Panc1 (cell line): ENCODE results near the gene PCDH7. TPM values are rescaled to one million over a fixed set of nuclear protein-coding genes. Genes with fewer than 3 reads are reported as not detected.

ENCODE experiments used
- ATAC-seq: fragments of 200-7000 bp; cut with Tn5 transposase; 2 replicates; pipeline ENCODE4 v1.9.1; 2020; ENCODE audit warnings: mild to moderate bottlenecking, moderate library complexity
- BruUV-seq: library from RNA; stranded (reverse); fragments of 400-500 nt; replicated peaks from 2 replicates; lab custom pipeline; 2021; lab: Mats Ljungman, UMichigan
- CTCF ChIA-PET: fragments of 300-600 bp; sonication (Branson Sonifier 250); formaldehyde crosslinking; loops from one replicate; lab custom pipeline; 2022; ENCODE audit warnings: antibody characterized with exemption; lab: Charles Lee
- POLR2A ChIA-PET: fragments of 300-600 bp; sonication (Branson Sonifier 250); formaldehyde crosslinking; loops from one replicate; lab custom pipeline; 2022; ENCODE audit warnings: antibody characterized with exemption; lab: Charles Lee
- DNase-seq: peaks from one replicate; pipeline ENCODE4 v3.0.0-alpha.2; 2010; ENCODE audit warnings: low read depth, low spot score
- H3K27ac ChIP-seq: 2 replicates; pipeline ENCODE4 v1.5.1; 2011; ENCODE audit warnings: mild to moderate bottlenecking, low read length, inconsistent platforms
- H3K27me3 ChIP-seq: fragments of 200-500 bp; sonication (Bioruptor generic); 2 replicates; pipeline ENCODE4 v1.6.0; 2014; ENCODE audit warnings: low read length, inconsistent platforms; ENCODE audit not compliant: control insufficient read depth, insufficient read depth
- H3K36me3 ChIP-seq: fragments of 200-500 bp; sonication (Bioruptor generic); 2 replicates; pipeline ENCODE4 v1.5.1; 2014; ENCODE audit warnings: inconsistent platforms, mild to moderate bottlenecking, low read length, moderate library complexity; ENCODE audit not compliant: control insufficient read depth, insufficient read depth
- H3K4me1 ChIP-seq: 2 replicates; pipeline ENCODE4 v1.5.1; 2011; ENCODE audit warnings: inconsistent platforms, mild to moderate bottlenecking, low read length, moderate library complexity; ENCODE audit not compliant: control insufficient read depth, insufficient read depth
- H3K4me3 ChIP-seq, 2 experiments: 2 replicates each; pipeline ENCODE4 v1.5.1; 2011 to 2012; ENCODE audit warnings: low read depth in 2 of 2, low read length in 2 of 2, mild to moderate bottlenecking in 2 of 2, inconsistent platforms in 1 of 2, moderate library complexity in 1 of 2
- H3K9me3 ChIP-seq: fragments of 200-500 bp; sonication (Bioruptor generic); 2 replicates; pipeline ENCODE4 v1.5.1; 2014; ENCODE audit warnings: low read depth, mild to moderate bottlenecking, inconsistent platforms, low read length, moderate library complexity; ENCODE audit not compliant: control insufficient read depth, insufficient read depth
- CTCF ChIP-seq: fragments of 450-650 bp; IDR thresholded peaks from 2 replicates; pipeline ENCODE4 v1.5.1; 2017; ENCODE audit warnings: mild to moderate bottlenecking
- POLR2AphosphoS5 ChIP-seq: IDR thresholded peaks from 2 replicates; pipeline ENCODE4 v1.6.1; 2012; ENCODE audit warnings: mild to moderate bottlenecking, low read depth, low read length, moderate library complexity
- REST ChIP-seq, 2 experiments: IDR thresholded peaks; 2 replicates each; pipeline ENCODE4 v1.6.1; 2011 to 2012; ENCODE audit warnings: low read depth in 2 of 2, control low read depth in 1 of 2, low read length in 1 of 2, mild to moderate bottlenecking in 1 of 2, moderate library complexity in 1 of 2; ENCODE audit not compliant: insufficient read depth in 1 of 2
- SIN3A ChIP-seq: IDR thresholded peaks from 2 replicates; pipeline ENCODE4 v1.6.1; 2012; ENCODE audit warnings: low read depth, mild to moderate bottlenecking, low read length, moderate library complexity, borderline replicate concordance; ENCODE audit not compliant: insufficient read depth
- TCF7L2 ChIP-seq: IDR thresholded peaks from 2 replicates; pipeline ENCODE4 v1.6.1; 2011; ENCODE audit warnings: mild to moderate bottlenecking, low read depth, low read length, inconsistent platforms
- in situ Hi-C: cut with HindIII; loops from 2 replicates; pipeline ENCODE4 v1.10.0; 2016; ENCODE audit warnings: low sequenced_read_pairs, low pct_unique_long_range_greater_than_20kb
- intact Hi-C: fragments of 100-400 bp; cut with micrococcal nuclease; formaldehyde crosslinking; loops from one replicate; pipeline ENCODE4 v1.10.0; 2022; ENCODE audit not compliant: unreplicated experiment
- total RNA-seq: library from RNA; stranded (reverse); gene quantifications from one replicate; pipeline ENCODE4 v1.2.1, GENCODE V29; 2021; ENCODE audit not compliant: unreplicated experiment

PCDH7 gene
- total RNA-seq, 1 experiment from 2014 or later = 31.6 TPM

- POLR2A ChIA-PET = no interaction called here
- peak overlapping the region in 1 of 2 experiments; percentile 59; a peak in 2 of 4 replicates for H3K4me3 ChIP-seq
- no peak overlapping the region for H3K27ac ChIP-seq
- DNase-seq = no peak
- in situ Hi-C loops = no loop called here
- no peaks in the 10 kb centered on the region; the same call in 1 of the 2 replicates for H3K36me3 ChIP-seq
- intact Hi-C loops = no loop called here
- H3K9me3 ChIP-seq = no peaks in the 10 kb centered on the region
- CTCF ChIA-PET = no interaction called here
- ATAC-seq = no peak
- TF ChIP-seq REST (IDR thresholded peaks at IDR 0.05; ENCODE audit: insufficient read depth in 1 of 2, low read depth in 2 of 2, low read length in 1 of 2) = no peak
- TF ChIP-seq CTCF = no peak
- no peak for TF ChIP-seq SIN3A
- no peak for TF ChIP-seq TCF7L2
- TF ChIP-seq POLR2AphosphoS5 = no peak
- BruUV-seq = no TSS peak
- H3K27me3 ChIP-seq = no peaks in the 10 kb centered on the region
- H3K4me1 ChIP-seq = no peaks in the 10 kb centered on the region; the same call in 1 of the 2 replicates
These were observed 5.4 kb downstream of the PCDH7 start for GRCh38 chr4:30725562-30725961.

- Histone ChIP-seq H3K4me1 (no peaks in the 10 kb centered on the region; the same call in 1 of the 2 replicates), H3K27ac (no peak overlapping the region), H3K4me3 (peak overlapping the region in 1 of 2 experiments; percentile 59; a peak in 3 of 4 replicates), H3K36me3 (no peaks in the 10 kb centered on the region; the same call in 1 of the 2 replicates), H3K9me3 (no peaks in the 10 kb centered on the region), H3K27me3 (no peaks in the 10 kb centered on the region)
- ChIA-PET POLR2A (no interaction called here), CTCF (no interaction called here)
- intact Hi-C loops = no loop called here
- ATAC-seq = no peak
- BruUV-seq = TSS peak; percentile 20
- in situ Hi-C loops = no loop called here
- no peak for TF ChIP-seq CTCF
- no peak for TF ChIP-seq REST (IDR thresholded peaks at IDR 0.05; ENCODE audit: insufficient read depth in 1 of 2, low read depth in 2 of 2, low read length in 1 of 2)
- no peak for TF ChIP-seq POLR2AphosphoS5
- no peak for TF ChIP-seq TCF7L2
- no peak for TF ChIP-seq SIN3A
- DNase-seq = no peak
These were observed 6.0 kb downstream of the PCDH7 start for GRCh38 chr4:30726090-30726675.
